MCF 10A (cell line): ENCODE data around the gene CCDC57. TPM values are rescaled to one million over a fixed set of nuclear protein-coding genes. Genes with fewer than 3 reads are reported as not detected.

ENCODE experiments used
- BruUV-seq: library from RNA; stranded (reverse); fragments of 400-500 nt; replicated peaks from 2 replicates; lab custom pipeline; 2021; lab: Mats Ljungman, UMichigan
- CTCF ChIA-PET: fragments of 300-600 bp; sonication (Branson Sonifier 250); formaldehyde crosslinking; extraction: SDS; loops from one replicate; lab custom pipeline; 2021; ENCODE audit warnings: antibody characterized with exemption, inconsistent platforms; lab: Yijun Ruan, JAX
- POLR2A ChIA-PET: fragments of 300-600, 350-650 bp; sonication (Branson Sonifier 250); formaldehyde crosslinking; extraction: SDS; loops from one replicate; lab custom pipeline; 2020; ENCODE audit warnings: antibody characterized with exemption, inconsistent platforms; lab: Yijun Ruan, JAX
- DNase-seq: peaks from one replicate; pipeline ENCODE4 v3.0.0-alpha.2; 2018; ENCODE audit not compliant: unreplicated experiment
- H3K27ac Mint-ChIP-seq: one replicate; pipeline ENCODE4 v1.8.0; 2022; ENCODE audit warnings: mild to moderate bottlenecking, low read depth, mixed read lengths; ENCODE audit not compliant: unreplicated experiment
- H3K27me3 Mint-ChIP-seq: one replicate; pipeline ENCODE4 v1.8.0; 2022; ENCODE audit warnings: mixed read lengths; ENCODE audit not compliant: insufficient read depth, unreplicated experiment
- H3K36me3 Mint-ChIP-seq: one replicate; pipeline ENCODE4 v1.8.0; 2022; ENCODE audit warnings: mild to moderate bottlenecking, moderate library complexity, mixed read lengths; ENCODE audit not compliant: insufficient read depth, unreplicated experiment
- H3K4me1 Mint-ChIP-seq: one replicate; pipeline ENCODE4 v1.8.0; 2022; ENCODE audit warnings: mixed read lengths; ENCODE audit not compliant: insufficient read depth, unreplicated experiment
- H3K4me3 Mint-ChIP-seq: one replicate; pipeline ENCODE4 v1.8.0; 2022; ENCODE audit warnings: mild to moderate bottlenecking, moderate library complexity, mixed read lengths; ENCODE audit not compliant: unreplicated experiment
- H3K9me3 Mint-ChIP-seq: one replicate; pipeline ENCODE4 v1.8.0; 2022; ENCODE audit warnings: mixed read lengths; ENCODE audit not compliant: unreplicated experiment
- intact Hi-C: fragments of 100-400 bp; cut with micrococcal nuclease; formaldehyde crosslinking; loops from 2 replicates; pipeline ENCODE4 v1.14.1; 2022
- total RNA-seq: library from RNA; stranded (reverse); gene quantifications from 2 replicates; pipeline ENCODE4 v1.2.3, GENCODE V29; 2022
- TF ChIP-seq, protein P1 (sequence below): fragments of 200-600 bp; IDR thresholded peaks from one replicate; pipeline ENCODE4 v1.8.0; 2022; ENCODE audit warnings: antibody characterized with exemption, mild to moderate bottlenecking; ENCODE audit not compliant: unreplicated experiment

CCDC57 gene
- total RNA-seq, 1 experiment from 2014 or later: 86.8 TPM

DNA sequence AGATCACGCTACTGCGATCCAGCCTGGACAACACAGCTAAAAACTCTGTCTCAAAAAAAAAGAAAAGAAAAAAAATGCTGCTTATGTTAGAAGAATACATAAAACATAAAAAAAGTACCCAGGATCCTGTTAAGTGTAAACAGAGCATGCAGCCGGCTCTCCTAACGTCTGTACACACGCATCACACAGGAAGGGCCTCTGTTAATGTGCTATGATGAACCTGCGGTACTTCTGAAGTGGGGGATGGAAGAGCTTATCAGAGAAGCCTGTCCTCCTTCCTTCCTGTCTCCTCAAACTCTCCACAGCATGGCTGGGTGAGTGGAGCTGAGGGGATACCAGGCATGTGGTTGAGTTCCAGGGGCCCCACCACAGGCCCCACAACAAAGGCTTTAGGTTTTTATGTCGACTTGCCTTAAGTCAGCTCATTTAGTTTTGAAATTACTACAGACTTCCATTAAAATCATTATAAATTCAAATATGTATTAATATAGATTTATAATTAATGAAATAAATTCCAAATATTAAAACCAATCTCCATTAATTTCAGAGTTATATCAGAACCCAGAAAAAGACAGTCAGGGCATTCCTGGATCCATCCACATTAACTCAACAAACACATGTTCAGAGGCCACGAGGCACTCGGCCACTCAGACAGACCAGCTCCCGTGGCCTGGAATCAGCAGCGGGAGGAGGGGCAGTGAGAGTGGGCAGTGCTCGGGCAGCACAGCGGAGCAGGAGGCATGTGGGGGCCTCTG is 11.7 kb downstream of the CCDC57 start:
- no peak overlapping the region for H3K4me3 Mint-ChIP-seq
- no peak overlapping the region for H3K27ac Mint-ChIP-seq
- ChIA-PET POLR2A (interaction anchor here (0.6 to 0.8 kb wide), 3 partner anchors 28 to 166 kb away, joined by 3 to 4 read pairs (median 3); no protein-coding TSS in a partner anchor), CTCF (interaction anchor here (0.6 kb wide), 1 partner anchor 163 kb away, joined by 3 read pairs; the partner anchor contains the start of gene DCXR)
- no peaks in the 10 kb centered on the region for H3K9me3 Mint-ChIP-seq
- DNase-seq: no peak
- TF ChIP-seq, protein P1, sequence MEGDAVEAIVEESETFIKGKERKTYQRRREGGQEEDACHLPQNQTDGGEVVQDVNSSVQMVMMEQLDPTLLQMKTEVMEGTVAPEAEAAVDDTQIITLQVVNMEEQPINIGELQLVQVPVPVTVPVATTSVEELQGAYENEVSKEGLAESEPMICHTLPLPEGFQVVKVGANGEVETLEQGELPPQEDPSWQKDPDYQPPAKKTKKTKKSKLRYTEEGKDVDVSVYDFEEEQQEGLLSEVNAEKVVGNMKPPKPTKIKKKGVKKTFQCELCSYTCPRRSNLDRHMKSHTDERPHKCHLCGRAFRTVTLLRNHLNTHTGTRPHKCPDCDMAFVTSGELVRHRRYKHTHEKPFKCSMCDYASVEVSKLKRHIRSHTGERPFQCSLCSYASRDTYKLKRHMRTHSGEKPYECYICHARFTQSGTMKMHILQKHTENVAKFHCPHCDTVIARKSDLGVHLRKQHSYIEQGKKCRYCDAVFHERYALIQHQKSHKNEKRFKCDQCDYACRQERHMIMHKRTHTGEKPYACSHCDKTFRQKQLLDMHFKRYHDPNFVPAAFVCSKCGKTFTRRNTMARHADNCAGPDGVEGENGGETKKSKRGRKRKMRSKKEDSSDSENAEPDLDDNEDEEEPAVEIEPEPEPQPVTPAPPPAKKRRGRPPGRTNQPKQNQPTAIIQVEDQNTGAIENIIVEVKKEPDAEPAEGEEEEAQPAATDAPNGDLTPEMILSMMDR: no peak
- no peaks in the 10 kb centered on the region for H3K27me3 Mint-ChIP-seq
- no TSS peak for BruUV-seq
- H3K36me3 Mint-ChIP-seq: peaks cover 49% of the 10 kb centered on the region
- intact Hi-C loops: no loop called here
- peaks cover 13% of the 10 kb centered on the region for H3K4me1 Mint-ChIP-seq

DNA sequence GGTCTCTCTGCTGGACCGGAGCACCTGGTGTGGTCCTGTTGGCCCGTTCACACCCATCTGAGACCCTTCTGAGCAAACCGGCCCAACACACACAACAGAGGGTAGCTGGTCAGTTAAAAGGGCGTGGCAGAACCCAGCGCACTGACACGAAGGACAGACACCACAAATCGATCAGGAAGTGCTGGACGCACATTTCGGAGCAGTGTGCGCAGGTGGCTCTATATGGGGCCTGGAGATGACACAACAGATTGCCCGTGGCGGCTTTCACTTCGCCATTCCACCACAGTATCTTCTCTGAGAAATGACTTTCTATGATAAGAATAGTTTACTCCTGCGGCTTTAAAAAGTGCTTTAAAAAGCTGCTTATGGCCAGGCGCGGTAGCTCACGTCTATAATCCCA is 12.5 kb downstream of the CCDC57 start:
- Mint-ChIP-seq H3K4me1 (peaks cover 6% of the 10 kb centered on the region), H3K9me3 (no peaks in the 10 kb centered on the region), H3K4me3 (no peak overlapping the region), H3K27ac (no peak overlapping the region), H3K36me3 (peaks cover 49% of the 10 kb centered on the region), H3K27me3 (no peaks in the 10 kb centered on the region)
- BruUV-seq: no TSS peak
- CTCF ChIA-PET: no interaction called here
- intact Hi-C loops: no loop called here
- DNase-seq: no peak
- TF ChIP-seq, protein P1: no peak
- POLR2A ChIA-PET: interaction anchor here (0.6 kb wide), 1 partner anchor 165 kb away, joined by 3 read pairs; no protein-coding TSS in a partner anchor

DNA sequence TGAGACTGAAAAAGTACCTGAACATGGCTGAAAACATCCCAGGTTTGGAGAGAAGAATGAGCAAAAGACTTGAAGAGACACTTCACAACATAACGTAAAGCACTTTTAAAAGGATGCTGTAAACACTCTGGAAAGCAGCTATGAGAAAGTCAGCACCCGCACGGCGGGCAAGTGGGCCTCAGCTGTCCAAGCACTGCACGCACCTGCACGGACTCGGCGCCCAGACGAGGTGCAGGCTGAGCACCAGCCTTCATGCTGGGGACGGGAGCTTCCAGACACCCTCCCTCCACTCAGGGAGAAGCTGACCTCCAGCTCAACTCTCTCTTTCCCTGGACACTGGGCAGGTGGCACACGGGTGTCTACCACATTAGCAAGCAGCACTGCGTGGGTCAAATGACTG is 13.1 kb downstream of the CCDC57 start:
- POLR2A ChIA-PET: interaction anchor here (0.6 to 1.0 kb wide), 2 partner anchors 10 to 42 kb away, joined by 3 to 4 read pairs; no protein-coding TSS in a partner anchor

DNA sequence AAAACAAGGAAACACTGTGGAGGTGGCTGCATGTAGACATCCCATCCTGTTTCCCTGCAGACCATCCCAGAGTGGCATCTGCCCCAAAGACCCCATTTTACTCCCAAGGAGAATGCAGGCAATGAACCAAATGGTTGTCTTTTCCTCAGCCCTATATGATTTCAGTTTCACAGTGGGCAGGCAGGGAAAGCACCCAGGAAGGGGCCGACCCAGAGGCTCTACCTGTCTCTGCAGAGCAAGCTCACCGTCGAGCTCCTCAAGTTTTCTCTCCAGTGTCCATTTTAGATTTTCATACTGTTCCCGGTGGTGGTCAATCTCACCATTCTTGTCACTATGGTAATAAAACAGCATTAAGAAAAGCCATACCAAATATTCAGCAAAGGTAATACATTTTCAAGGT is 14.6 kb downstream of the CCDC57 start:
- ChIA-PET CTCF (interaction anchor here (1.0 kb wide), 1 partner anchor 8 kb away, joined by 3 read pairs; no protein-coding TSS in a partner anchor), POLR2A (no interaction called here)
- BruUV-seq: no TSS peak
- no peaks in the 10 kb centered on the region for H3K9me3 Mint-ChIP-seq
- H3K36me3 Mint-ChIP-seq: peaks cover 68% of the 10 kb centered on the region
- no peaks in the 10 kb centered on the region for H3K27me3 Mint-ChIP-seq
- H3K4me1 Mint-ChIP-seq: no peaks in the 10 kb centered on the region
- intact Hi-C loops: no loop called here
- peak overlapping the region; percentile 67 for H3K27ac Mint-ChIP-seq
- H3K4me3 Mint-ChIP-seq: no peak overlapping the region
- no peak for DNase-seq
- TF ChIP-seq, protein P1: no peak

More for the DNA sequence above, 13.1 kb downstream of the CCDC57 start:
- CTCF ChIA-PET: no interaction called here
- no peaks in the 10 kb centered on the region for H3K4me1 Mint-ChIP-seq
- H3K9me3 Mint-ChIP-seq: no peaks in the 10 kb centered on the region
- no TSS peak for BruUV-seq
- H3K27me3 Mint-ChIP-seq: no peaks in the 10 kb centered on the region
- DNase-seq: no peak
- no peak overlapping the region for H3K27ac Mint-ChIP-seq
- intact Hi-C loops: no loop called here
- peaks cover 54% of the 10 kb centered on the region for H3K36me3 Mint-ChIP-seq
- H3K4me3 Mint-ChIP-seq: no peak overlapping the region
- TF ChIP-seq, protein P1: no peak
